Measurements from ENCODE around the gene TTC27.

DNA sequence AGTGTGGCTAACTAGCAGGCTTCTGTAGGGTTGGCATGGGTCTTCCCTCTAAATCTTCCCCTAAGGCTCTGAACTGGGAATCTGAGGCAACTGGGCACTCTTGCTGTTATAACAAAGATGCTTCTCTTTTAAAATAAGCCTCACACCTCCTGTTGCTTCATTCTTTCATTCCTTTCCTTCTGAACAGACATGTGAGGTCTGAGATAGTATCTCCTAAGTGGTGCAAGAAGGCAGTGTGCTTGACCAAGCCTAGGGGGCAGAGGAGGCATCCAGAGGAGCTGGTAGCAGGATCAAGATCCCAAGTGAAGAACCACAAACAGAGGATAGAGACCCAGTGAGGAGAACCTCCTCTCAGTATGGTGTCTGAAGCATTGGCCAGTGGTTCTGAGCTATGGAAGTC, 90.9 kb downstream of the TTC27 start:
- TF ChIP-seq, protein P1, sequence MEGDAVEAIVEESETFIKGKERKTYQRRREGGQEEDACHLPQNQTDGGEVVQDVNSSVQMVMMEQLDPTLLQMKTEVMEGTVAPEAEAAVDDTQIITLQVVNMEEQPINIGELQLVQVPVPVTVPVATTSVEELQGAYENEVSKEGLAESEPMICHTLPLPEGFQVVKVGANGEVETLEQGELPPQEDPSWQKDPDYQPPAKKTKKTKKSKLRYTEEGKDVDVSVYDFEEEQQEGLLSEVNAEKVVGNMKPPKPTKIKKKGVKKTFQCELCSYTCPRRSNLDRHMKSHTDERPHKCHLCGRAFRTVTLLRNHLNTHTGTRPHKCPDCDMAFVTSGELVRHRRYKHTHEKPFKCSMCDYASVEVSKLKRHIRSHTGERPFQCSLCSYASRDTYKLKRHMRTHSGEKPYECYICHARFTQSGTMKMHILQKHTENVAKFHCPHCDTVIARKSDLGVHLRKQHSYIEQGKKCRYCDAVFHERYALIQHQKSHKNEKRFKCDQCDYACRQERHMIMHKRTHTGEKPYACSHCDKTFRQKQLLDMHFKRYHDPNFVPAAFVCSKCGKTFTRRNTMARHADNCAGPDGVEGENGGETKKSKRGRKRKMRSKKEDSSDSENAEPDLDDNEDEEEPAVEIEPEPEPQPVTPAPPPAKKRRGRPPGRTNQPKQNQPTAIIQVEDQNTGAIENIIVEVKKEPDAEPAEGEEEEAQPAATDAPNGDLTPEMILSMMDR (IDR thresholded peaks at IDR 0.05; ENCODE audit: low read depth, low read length) = no peak
- no peak for TF ChIP-seq EZH2phosphoT487 (IDR thresholded peaks at IDR 0.05; ENCODE audit: low read depth)
